Stimulated activated naive CD4-positive, alpha-beta T cell (primary cell): Measurements from ENCODE around the gene SIK1.

Source experiments
- DNase-seq, 6 experiments: peaks; one replicate each; lab custom pipeline; 2025; lab: John Stamatoyannopoulos, UW

SIK1 gene

DNA sequence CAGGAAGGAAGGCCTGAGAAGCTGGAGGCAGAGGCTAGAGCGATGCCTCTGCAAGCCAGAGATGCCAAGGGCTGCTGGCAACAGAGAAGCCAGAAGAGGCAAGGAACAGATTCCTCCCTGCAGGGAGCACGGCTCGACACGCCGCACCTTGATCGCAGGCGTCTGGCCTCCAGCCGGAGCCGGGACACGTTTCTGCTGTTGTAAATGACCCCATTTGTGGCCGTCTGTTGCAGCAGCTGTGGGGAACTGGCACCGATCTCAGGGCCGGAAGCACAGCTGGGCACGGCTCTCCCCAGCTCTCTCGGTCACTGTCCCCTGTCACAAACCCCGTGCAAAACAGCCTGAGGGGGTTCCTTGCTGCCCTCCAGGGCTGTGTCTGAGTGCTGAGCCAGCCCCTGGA lies 59.6 kb downstream of the SIK1 start:
- no peak for DNase-seq

DNA sequence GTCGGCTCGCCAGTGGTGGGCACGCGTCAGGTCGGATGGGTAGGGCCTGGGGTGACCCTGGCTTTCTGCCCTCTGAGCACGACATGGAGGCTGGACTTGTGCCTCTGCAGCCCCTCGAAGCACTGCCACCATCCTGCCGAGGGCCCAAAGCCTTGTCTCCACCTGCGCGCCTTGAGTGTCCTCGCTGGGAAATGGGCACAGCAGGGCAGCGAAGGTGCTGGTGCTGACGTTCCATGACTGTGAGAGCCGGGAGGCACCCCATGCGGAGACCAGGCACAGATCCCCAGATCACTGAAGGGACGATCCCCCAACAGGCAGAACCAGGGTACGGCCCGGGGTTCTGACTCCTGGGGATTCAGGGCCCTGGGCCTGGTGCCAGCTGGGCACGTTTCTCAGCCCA lies 60.3 kb downstream of the SIK1 start:
- no peak for DNase-seq

DNA sequence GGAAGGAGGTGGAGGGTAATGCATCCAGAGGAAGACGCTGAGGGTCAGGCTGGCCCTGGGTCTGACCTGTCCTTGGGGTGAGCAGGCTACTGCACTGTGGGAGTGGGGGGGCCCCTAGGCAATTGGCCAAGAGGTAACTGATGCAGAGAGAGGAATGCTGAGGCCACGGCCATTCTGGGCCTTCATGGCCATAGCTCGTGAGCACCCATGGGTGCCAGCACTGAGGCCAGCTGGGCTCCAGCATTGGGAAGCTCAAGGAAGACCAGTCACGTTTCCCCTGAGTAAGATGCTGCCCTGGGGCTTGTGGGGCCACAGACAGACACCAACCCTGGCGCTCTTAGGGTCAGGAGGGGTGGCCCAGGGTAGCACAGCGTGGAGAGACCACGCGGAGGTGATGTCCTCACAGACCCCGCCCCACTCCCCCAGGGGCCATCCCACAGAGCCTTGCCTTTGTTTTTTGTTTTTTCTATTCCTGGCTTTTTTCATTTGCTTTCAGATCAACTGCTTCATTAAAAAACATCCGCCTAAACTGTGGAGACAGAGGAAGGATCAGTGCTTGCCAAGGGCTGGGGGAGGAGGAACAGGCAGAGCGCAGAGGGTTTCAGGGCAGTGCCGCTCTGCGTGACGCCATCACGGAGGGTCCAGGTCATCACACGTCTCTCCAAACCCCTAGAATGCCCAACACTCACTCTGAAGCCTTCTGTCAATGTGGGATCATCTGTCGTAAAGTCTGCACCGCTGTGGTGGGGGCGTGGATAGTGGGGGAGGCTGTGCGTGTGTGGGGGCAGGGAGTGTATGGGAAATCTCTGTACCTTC lies 61.1 kb downstream of the SIK1 start:
- DNase-seq: no peak

DNA sequence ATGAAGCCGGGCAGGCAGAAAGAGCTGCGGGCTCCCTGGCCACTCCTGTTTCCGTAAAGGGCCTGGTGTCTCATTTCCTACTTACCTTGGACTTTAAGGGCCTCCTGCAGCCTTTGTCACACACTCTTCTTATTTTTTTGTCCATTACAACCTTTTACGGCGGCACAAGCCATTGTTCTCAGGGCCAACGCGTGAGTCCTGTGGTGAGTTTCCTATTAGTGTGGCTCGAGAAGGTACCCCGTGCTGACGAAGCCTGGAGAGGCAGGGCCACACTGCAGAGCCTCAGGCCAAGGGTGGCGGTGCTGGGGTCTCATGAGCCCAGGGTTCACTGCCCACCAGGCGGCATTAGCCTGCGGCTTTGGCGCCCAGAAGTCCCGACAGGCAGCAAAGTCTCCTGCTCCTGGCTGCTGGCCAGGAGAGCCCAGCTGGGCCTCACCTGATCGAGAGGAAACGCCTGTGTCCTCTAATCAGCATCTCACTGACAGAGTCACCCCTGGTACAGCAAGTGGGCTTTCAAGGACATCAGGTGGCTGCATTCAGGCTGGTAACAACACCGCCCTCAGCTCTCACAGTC lies 62.0 kb downstream of the SIK1 start:
- DNase-seq: no peak
